COLO829 (cell line): Measurements from ENCODE around the gene TXNRD2.
"Not testable (repeated sequence)": the region's sequence is repeated elsewhere in the genome, so short reads cannot be mapped to it uniquely, and the experiment has no call there.

Experiments used
- DNase-seq: peaks from one replicate; pipeline ENCODE4 v3.0.0; 2012; ENCODE audit warnings: low spot score

Gene TXNRD2

DNA sequence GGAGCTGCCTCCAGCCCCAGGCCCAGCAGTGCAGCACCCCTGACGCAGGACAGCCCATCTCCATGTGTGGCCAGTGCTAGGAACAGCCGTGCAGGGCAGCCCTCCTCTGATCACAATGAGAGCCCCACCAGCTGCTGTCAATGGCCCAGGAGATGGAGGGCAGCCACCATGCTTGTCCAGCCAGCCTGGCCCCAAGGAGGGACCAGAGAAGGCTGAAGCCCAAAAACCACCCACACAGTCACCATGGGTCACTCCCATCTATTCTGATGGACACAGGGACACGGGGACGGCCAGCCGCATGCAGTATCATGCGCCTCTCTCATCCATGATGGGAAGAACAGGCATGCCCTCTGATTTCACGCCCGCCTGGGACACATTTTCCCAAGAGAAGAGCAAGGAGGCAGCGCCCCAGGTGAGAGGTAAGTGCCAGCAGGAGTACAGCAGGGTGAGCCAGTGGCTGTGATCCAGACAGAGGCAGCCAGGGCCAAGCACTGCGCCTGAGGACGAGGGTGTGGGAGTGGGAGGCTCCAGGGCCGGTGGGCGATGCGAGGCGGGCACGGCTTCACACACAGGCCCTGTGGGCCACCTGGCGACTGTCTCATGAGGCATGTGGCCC lies 53.4 kb downstream of the TXNRD2 start:
- no peak for DNase-seq

DNA sequence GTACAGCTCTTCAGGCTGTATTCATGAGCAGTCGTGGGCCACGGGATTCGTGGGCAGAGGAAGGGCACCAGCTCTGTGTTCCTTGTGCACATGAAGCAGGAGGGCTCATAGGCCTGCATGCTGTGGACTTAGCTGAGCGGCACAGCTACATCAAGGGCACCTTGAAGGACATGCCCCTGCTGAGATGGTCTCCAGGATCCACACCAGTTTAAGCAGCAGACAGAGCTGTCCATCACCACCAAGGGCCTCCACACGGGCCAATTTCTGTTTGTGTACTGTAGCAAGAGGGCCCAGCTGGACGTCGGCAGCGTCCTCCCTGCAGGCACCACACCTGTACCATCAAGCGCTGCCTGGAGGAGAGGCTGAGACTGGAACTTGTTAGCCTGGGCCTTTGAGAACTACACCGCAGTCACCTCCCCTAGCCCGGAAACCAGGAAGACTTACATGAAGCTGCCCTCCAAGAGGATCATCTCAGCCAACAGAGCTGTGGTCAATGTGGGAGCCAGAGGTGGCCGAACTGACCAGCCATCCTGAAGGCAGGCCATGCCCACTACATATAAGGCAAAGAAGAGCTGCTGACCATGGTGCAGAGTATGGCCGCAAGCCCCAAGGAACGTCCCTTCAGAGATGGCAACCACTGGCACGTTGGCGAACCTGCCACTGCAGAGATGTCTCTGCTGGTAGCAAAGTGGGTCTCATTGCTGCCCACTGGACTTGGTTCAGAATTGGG lies 54.2 kb downstream of the TXNRD2 start:
- DNase-seq: no peak

DNA sequence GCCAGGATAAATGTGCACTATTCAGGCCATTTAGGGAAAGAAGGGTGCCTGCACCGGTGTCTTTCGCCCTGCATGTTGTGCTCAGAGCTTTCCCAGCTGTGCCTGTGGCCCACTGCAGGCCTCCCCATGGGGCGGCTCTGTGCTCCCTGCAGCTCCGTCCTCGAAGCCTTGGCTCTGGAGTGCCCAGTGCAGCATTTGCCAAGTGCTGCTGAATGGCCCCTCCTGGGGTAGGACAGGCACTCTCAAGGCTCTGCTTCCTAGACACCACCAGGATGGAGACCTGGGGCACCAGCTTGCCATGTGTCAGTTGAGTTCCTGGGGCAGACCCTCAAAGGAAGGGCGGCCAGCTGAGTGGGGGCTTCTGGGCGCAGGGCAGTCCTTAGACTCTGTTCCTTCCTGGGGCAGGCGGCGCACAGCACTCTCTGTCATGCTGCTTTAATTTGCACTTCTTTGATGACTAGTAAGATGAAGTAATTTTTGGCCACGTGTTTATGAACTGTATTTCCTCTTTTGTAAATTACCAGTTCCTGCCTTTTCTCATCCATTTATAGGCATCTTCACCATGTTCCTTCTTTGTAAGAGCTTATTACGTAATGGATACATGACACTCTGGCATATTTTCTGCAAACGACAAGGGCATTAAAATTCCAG lies 54.9 kb downstream of the TXNRD2 start:
- DNase-seq: no peak

DNA sequence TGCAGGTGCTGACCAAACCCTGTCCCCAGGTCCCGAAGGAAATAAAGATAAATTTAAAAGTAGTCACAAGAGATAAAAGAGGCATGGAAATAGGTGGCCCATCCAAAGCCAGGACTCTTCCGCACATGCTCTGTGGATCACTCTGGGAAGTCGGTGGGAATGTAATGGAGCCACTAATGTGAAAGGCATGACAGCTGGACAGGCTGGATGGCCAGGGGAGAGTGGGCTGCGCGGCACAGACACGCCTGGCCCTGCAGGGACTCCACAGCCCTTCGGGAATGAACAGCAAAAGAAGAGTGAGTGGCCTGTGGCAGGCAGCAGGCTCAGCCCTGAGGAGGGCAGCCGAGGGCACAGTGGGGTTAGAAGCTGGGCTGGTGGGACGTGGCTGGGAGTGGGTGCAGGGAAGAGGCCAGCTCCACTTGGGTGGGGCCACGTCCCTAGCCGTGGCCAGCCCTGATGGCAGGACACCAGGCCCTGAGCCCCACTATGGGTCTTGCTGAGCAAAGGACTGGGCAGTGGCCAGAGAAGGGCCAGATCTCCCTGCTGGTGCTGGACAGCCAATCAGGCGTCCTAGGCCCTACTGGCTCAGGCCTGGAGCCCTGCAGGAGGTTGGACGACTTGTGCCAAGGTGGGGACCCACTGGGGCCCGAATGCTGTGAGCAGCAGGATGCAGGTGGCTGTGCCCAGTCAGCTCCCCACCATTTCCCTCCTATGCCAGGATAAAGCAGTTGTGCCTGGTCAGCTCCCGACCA lies 55.6 kb downstream of the TXNRD2 start:
- DNase-seq: no peak

DNA sequence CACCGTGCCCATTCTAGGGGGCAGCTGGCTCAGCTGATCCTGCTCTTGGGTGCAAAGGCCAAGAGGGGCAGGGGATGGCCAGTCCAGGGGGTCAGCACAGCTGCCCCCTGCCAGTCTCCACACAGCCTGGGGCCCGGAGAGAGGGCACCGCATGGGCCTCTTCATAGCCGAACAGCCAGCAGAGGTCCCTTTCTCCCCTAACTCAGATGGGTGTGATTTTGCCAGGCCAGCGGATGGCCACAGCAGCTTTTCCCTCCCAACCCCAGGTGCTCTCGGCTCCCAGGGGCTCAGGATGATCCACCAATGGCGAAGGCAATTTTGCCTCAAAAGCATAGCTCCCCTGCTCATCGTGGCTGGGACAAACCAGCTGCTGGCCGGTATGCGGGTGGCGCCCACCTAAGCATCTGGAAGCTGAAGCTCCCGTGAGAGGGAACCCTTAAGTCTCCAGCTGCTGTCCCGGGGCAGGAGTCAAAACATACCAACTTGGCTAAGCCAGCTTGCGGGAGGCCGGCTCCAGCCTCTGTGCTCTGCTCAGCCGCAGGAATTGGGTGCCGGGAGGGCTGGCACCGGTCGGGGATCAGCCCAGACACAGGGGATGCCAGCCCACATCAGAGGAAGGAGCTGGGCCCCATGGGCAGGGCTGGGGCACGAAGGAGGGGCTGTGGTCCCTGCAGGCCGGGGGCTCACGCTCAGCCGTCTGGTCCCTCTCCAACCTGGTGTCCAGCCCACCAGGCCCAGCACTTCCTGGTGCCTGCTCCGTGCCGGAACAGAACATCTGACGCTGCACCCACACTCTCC lies 56.5 kb downstream of the TXNRD2 start:
- no peak for DNase-seq

DNA sequence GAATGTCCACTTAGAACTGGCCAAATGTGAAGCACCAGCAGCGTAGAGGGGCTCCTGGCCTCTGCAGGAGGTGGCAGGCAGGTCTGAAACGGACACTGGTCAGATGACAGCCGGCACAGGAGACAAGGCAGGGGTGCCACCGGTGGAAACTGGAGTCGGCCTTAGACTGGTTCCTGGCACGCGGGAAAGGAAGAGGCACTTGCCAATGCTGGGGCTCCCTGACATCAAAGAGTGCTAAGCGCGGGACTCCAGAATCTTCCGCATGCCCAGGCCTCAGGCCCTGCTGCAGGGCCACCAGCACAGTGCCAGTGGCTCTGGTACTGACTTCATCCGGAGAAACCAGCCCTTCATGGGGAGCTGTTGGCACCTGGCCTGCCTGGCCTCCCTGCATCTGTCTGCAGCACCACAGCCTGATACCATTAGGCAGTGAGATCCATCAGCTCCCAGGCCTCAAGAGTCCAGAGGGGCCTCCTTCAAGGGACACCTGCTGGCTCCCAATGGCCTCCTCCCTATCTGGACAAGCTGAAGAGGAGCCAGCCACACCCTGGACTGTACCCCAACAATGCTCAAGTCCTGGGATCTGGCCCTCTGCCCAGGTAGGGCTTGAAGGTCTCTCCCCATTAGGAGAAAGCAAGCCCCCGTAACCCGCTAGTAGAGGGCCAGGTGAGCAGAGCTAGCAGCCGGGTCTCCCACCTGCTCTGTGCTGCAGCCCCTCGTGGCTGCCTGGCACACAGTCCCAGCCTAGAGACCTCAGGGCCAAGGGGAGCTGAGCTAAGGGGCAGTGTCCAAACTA lies 57.3 kb downstream of the TXNRD2 start:
- no peak for DNase-seq

DNA sequence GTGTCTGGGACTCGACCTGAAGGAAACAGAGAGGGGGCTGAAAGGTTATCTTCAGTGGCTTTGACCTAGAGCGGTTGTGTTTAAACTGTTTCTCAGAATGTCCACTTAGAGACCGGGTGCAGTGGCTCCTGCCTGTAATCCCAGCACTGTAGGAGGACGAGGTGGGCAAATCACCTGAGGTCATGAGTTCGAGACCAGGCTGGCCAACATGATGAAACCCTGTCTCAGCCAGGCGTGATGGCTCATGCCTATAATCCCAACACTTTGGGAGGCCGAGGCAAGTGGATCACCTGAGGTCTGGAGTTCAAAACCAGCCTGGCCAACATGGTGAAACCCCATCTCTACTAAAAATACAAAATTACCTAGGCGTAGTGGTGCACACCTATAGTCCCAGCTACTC lies 58.2 kb downstream of the TXNRD2 start:
- not testable (repeated sequence) for DNase-seq

DNA sequence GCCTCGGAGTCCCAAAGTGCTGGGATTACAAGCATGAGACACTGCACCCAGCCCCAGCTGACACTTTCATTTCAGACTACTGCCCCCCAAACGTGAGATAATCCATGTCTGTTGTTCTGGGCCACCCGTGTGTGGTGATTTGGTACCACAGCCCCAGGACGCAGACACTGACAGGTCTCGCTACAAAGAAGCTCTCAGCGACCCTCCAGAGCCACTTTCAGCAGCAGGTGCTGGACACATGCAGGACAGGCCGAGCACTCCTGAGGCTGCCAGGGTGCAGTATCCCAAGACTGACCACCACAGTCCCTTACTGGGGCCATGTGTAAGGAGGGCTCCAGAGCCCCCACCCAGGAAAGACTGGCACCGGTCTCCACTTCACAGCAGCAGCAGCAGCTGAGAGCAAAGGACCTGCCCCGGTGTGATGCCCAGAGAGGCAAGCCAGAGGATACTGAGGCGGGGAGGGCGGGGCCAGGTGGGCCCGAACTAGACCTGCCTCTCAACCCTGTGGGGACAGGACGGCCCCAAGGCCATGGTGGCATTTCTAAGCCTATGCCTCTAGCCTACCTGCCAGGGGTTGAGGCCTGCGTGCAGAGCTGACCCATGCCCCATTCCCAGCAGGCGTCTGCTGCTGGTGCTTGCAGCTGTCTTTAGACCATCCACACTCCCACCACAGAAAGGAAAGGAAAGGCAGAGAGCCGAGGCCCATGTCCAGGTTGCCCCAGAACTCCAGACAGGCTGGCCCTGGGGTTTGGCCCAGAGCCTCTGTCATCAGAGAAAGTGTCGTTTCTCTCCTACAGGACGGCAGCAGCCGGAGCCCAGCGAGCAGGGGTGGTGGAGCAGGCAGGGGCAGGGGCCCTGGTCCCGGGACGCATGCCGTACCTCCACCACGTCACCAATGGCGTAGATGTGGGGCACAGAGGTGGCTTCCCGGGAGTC lies 58.9 kb downstream of the TXNRD2 start:
- no peak for DNase-seq

DNA sequence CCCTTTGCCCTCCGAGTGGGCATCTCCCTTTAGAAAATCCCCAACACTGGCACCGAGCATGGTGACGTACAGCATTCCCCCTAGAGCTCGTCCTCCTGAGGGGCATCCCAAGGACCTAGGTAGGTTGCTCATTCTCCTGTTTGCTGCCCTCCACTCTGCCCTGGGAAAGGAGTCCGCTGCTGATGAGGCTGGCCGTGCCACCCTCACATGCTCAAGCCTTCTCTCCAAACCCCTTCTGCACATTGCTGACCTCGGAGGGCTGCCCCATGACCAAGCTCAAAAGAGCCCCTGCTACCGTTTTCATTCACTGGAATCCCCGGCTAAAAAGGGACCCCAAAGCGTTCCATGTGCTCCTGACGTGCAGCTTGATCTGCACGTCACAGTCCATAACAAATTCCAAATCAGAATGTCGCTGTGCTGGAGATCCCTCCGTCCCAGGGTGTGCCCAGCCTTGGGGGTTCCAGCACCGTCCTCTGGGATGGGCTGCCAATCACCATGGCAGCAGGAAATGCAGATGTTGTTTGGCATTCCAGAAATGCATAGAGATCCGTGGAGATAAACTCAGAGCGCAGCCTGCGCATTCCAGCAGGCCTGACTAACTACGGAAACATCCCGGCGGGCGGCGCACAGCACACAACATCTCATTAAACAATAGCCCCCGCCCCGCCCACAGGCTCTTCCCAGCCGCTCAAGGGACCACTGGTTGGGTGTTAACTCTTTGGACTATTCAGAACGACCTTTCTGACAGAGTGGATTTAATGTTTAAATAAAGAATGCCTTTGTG lies 60.6 kb downstream of the TXNRD2 start:
- peak; percentile 99 for DNase-seq

DNA sequence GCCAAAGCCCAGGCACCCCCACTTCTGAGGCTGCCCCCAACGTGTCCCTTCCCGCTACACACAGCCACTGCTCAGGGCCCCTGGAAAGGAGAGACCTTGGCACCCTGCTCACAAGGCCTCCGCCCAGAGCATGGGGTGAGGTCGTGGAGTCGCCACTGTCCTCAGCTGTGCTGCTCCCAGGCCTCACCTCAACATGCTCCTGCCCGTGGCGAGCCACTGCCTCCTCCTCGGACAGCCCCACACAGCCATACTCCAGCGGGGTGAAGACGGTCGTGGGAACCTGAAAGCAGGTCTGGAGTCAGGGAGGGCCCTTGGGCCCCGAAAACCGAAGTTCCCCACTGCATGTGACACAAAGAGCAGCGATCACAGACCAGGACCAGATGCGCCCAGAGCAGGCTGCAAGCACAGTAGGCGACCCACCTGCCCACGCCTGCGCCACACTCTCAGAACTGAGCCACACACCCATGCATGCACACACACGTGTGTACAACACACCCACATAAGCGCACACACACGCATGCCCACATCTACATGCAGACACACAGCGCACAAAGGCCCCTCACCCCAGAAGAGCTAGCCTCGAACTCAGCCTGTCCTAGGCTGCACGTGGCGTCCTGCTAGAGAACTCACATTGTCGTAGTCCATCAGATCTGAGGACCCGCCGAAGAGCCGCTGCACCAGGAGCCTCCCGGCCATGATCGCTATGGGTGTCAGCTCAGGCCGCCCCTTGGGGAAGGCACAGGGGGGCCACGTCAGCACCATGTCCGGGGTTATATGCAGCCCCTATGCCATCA lies 61.4 kb downstream of the TXNRD2 start:
- DNase-seq: no peak

DNA sequence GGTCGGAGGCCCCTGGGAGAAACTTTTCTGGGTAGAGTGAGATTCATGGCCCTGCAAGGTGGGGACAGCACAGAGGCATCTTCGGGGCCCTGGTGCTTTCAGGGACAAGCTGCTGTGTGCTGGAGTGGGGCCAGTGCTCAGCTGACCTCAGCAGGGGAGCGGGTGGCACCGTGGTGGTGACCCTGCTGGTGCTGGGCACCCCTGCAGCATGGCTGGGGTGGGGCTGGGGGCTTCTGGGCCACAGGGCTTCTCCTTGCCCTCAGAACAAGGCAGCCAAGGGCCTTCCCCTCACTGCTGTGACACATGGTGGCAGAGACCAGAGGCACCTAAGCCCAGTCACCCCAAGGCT lies 62.0 kb downstream of the TXNRD2 start:
- DNase-seq: no peak

DNA sequence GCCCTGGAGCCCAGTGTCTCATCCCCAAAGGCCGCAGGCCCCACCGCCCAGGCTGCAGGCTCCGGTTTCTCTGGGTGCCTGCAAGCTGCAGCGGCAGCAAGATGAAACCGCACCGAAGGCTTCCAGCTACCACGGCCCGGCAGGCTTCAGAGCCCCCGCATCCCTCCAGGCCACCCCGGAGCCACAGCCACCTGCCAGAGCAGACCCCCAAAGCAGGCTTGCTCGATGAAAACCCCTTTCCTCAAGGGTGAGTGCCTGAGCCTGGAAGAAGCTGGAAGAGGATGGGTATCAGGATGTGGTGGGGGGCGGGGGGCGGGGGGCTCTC lies 62.4 kb downstream of the TXNRD2 start:
- DNase-seq: no peak

DNA sequence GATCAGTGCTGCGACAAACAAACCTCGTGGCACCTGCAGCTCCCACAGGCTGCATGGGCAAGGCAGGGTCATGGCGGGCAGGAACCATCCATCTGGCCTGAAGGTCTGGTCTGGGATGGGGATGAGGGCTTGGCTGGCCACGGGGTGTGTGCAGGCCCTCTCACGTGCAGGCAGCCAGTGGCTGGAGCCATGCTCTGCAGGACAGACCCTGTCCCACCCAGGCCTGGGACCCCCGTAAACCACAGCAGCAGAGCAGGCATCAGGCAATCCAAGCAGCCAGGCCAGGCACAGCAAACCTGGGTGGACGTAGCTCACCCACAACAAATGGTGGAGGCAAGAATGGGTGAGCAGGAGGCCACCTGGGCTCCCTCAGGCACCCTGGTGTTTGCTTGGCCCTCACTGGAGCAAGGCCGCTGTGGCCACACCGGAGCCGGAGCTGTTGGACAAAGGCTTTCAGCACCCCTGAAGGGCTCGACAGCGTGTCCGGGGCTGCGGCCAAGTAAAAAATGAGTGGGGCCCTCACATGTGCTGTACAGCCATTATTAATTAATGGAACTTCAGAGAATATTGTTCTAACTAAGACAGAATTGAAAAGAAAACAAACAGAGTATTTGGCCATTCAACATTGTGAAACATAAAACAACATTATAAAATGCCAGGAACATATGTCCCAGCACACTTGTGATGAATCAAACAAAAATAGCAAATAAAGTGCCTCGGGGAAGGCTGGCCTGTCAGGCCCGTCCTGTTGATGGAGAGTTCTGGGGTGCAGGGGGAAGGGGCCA lies 63.0 kb downstream of the TXNRD2 start:
- no peak for DNase-seq

DNA sequence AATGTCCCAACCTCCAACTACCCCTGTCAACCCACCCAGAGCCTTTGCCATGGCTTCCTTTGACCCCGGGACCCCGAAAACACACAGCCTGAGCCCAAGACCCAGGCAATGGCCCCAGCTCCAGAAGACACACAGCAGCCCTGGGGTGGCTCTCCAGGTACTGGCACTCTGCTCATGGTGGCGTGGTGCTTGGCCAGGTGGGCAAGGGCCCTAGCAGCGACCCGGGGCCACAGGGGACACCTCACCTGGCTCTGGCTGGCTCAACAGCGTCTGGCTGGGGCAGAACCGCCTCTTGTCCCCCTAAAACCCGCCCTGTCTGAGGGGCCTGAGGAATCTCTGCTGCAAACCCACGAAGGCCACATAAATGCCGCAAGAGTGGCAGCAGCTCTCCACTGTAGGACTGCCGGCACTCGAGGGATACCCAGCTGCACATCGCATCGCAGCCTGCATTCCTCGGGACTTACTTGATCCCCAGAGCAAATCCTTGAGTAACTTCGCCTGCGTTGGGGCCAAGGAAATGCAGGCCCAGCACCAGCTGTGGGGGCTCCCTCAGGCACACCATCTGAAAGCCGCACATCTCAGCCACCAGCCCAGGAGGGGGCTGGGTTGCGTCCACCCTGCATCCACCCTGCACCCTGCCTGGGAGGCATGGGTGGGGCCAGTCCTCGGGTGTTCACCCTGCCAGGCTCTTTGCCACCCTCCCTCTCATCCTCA lies 63.8 kb downstream of the TXNRD2 start:
- DNase-seq: no peak

DNA sequence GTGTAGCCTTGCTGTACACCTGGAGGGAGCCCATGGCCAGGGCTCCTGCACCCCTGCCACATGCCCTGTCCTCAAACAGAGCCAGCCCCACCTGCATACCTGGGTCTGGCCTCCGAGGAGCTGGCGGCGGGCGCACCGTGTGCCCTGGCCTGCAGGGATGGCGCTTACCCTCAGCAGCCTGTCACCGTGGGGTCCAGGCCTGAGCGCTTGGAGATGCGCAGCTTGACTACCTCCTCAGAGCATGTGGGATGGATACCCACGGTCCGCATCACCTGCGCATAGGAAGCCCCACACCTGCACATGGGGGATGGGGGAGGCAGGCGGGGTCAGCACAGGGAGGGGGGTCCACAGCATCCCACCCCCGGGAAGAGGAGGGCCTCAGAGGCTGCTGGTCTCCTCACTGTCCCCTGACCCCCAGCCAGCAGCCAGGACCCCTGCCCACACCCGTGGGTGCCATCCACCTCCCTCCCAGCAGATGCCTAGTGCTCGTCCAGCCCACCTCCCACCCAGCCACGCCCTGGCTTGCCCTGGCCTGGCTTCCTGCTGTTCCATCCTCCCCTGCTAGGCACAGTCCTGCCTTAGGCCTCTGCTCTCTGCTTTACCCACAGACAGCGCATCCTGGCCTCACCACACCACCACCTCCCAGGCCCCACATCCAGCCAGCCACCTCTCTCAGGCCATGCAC lies 64.5 kb downstream of the TXNRD2 start:
- no peak for DNase-seq

DNA sequence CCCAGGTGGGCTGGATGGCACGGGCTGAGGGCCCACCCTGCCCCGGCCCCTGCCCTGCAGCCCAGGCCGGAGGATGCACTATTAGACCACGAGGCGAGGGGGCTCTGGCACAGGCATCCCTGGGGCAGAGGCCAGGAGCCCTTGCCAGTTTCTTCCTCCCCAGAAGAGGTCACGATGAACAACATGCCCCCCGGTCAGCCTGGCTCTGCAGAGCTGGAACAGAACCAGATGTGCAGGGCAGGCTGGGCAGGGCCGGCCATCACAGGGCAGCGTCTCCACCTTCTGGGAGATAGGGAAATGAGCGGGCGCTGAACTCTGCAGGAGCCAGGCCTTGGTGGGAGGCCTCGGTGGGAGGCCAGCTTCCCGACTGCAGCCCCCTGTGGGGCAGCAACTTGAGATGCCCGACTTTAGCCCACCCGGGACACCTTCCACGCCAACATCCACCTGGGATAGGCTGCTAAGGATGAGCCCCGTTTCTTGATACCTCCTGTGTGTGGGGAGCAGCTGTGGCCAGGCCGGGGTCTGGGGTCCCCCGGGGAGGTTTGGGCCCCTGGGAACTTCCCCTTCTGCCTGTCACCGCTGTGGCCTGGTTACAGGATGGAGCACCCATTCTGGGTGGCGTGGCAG lies 65.2 kb downstream of the TXNRD2 start:
- DNase-seq: no peak
